HCT116 (cell line): ENCODE data around the gene SEMA5A. TPM values are rescaled to one million over a fixed set of nuclear protein-coding genes. Genes with fewer than 3 reads are reported as not detected.

Experiments
- ATAC-seq: fragments of 200-7000 bp; cut with Tn5 transposase; 2 replicates; pipeline ENCODE4 v1.9.1; 2020; ENCODE audit warnings: mild to moderate bottlenecking, moderate library complexity
- BruUV-seq: library from RNA; stranded (reverse); fragments of 400-500 nt; replicated peaks from 2 replicates; lab custom pipeline; 2021; lab: Mats Ljungman, UMichigan
- CTCF ChIA-PET: fragments of 300-600 bp; sonication (Branson Sonifier 250); formaldehyde crosslinking; loops from one replicate; lab custom pipeline; 2021; ENCODE audit warnings: antibody characterized with exemption; lab: Charles Lee
- POLR2A ChIA-PET: fragments of 300-600, 350-600 bp; sonication (Branson Sonifier 250); formaldehyde crosslinking; loops from one replicate; lab custom pipeline; 2021; ENCODE audit warnings: antibody characterized with exemption; lab: Charles Lee
- RAD21 ChIA-PET, 2 experiments: fragments of 300-600 bp; sonication (Branson Sonifier 250); formaldehyde crosslinking; loops; one replicate each; lab custom pipeline; 2023; ENCODE audit warnings: low total read pairs in 2 of 2; ENCODE audit not compliant: uncharacterized antibody in 2 of 2, unreplicated experiment in 2 of 2, low non-redundant PET in 1 of 2; lab: Charles Lee
- DNase-seq: peaks from one replicate; pipeline ENCODE4 v3.0.0-alpha.2; 2010; ENCODE audit warnings: low read depth, low spot score
- H2AFZ ChIP-seq: fragments of 200-600 bp; shearing (Covaris generic), sonication (generic); 2 replicates; pipeline ENCODE4 v1.6.1; 2017; ENCODE audit warnings: low read depth, mixed run types, mixed read lengths, antibody characterized with exemption, low read length; ENCODE audit not compliant: poor library complexity, severe bottlenecking
- H3K27ac ChIP-seq: 2 replicates; pipeline ENCODE4 v1.5.1; 2012; ENCODE audit warnings: low read depth, low read length
- H3K27me3 ChIP-seq: fragments of 200-600 bp; sonication (generic); 2 replicates; pipeline ENCODE4 v1.6.1; 2016; ENCODE audit warnings: mixed run types, low read length, mixed read lengths; ENCODE audit not compliant: insufficient read depth
- H3K36me3 ChIP-seq, 2 experiments: fragments of 200-500 bp in 1 of 2; fragments of 200-600 bp in 1 of 2; sonication (Bioruptor generic) in 1 of 2; sonication (generic) in 1 of 2; 2 replicates each; pipeline versions ENCODE4 v1.5.1 to v1.6.1; 2014 to 2016; ENCODE audit warnings: low read length in 2 of 2, inconsistent platforms in 1 of 2, mixed read lengths in 1 of 2, mixed run types in 1 of 2; ENCODE audit not compliant: insufficient read depth in 2 of 2, control insufficient read depth in 1 of 2
- H3K4me1 ChIP-seq, 2 experiments: fragments of 200-600 bp in 1 of 2; sonication (generic) in 1 of 2; 2 replicates each; pipeline versions ENCODE4 v1.5.1 to v1.6.1; 2012 to 2017; ENCODE audit warnings: low read length in 2 of 2, inconsistent platforms in 1 of 2, mild to moderate bottlenecking in 1 of 2, mixed read lengths in 1 of 2, mixed run types in 1 of 2, moderate library complexity in 1 of 2; ENCODE audit not compliant: insufficient read depth in 2 of 2, control insufficient read depth in 1 of 2
- H3K4me2 ChIP-seq: fragments of 200-600 bp; sonication (generic); 2 replicates; pipeline ENCODE4 v1.6.1; 2017; ENCODE audit warnings: mixed run types, low read length, mixed read lengths
- H3K4me3 ChIP-seq, 2 experiments: fragments of 200-600 bp in 1 of 2; sonication (generic) in 1 of 2; replicated peaks in 1 of 2; 2 replicates each; pipeline ENCODE4 v1.5.1; 2011 to 2016; ENCODE audit warnings: low read length in 2 of 2, control low read depth in 1 of 2, low read depth in 1 of 2, mild to moderate bottlenecking in 1 of 2, mixed read lengths in 1 of 2, mixed run types in 1 of 2
- H3K79me2 ChIP-seq: fragments of 200-600 bp; sonication (generic); 2 replicates; pipeline ENCODE4 v1.6.1; 2017; ENCODE audit warnings: mild to moderate bottlenecking, mixed run types, low read length, moderate library complexity, mixed read lengths; ENCODE audit not compliant: insufficient read depth
- H3K9ac ChIP-seq: fragments of 200-600 bp; sonication (generic); 2 replicates; pipeline ENCODE4 v1.6.1; 2016; ENCODE audit warnings: low read length, mixed read lengths
- H3K9me2 ChIP-seq: fragments of 200-600 bp; sonication (generic), shearing (Covaris generic); 2 replicates; pipeline ENCODE4 v1.6.1; 2017; ENCODE audit warnings: mixed run types, mild to moderate bottlenecking, moderate library complexity; ENCODE audit not compliant: insufficient read depth
- H3K9me3 ChIP-seq, 2 experiments: fragments of 200-500 bp in 1 of 2; fragments of 200-600 bp in 1 of 2; sonication (Bioruptor generic) in 1 of 2; sonication (generic) in 1 of 2; 2 replicates each; pipeline ENCODE4 v1.6.1; 2014 to 2017; ENCODE audit warnings: low read length in 2 of 2, mixed read lengths in 2 of 2, inconsistent platforms in 1 of 2, low read depth in 1 of 2, mild to moderate bottlenecking in 1 of 2, mixed run types in 1 of 2, moderate library complexity in 1 of 2; ENCODE audit not compliant: control insufficient read depth in 1 of 2, insufficient read depth in 1 of 2
- H4K20me1 ChIP-seq: fragments of 200-600 bp; sonication (generic), shearing (Covaris generic); 2 replicates; pipeline ENCODE4 v1.6.1; 2017; ENCODE audit warnings: mixed run types, mild to moderate bottlenecking, moderate library complexity; ENCODE audit not compliant: insufficient read depth
- ATF3 ChIP-seq: IDR thresholded peaks from 2 replicates; pipeline ENCODE4 v1.6.1; 2012
- CBX3 ChIP-seq: IDR thresholded peaks from 2 replicates; pipeline ENCODE4 v1.6.1; 2012; ENCODE audit warnings: low read depth
- CEBPB ChIP-seq: IDR thresholded peaks from 2 replicates; pipeline ENCODE4 v1.6.1; 2012; ENCODE audit warnings: low read depth
- EGR1 ChIP-seq: IDR thresholded peaks from 2 replicates; pipeline ENCODE4 v1.6.1; 2012; ENCODE audit warnings: low read depth
- EZH2 ChIP-seq: fragments of 200-600 bp; sonication (generic); IDR thresholded peaks from 2 replicates; pipeline ENCODE4 v1.6.1; 2017; ENCODE audit warnings: antibody characterized with exemption, mixed run types
- EZH2phosphoT487 ChIP-seq: fragments of 200-600 bp; IDR thresholded peaks from 2 replicates; pipeline ENCODE4 v1.6.1; 2018; ENCODE audit warnings: antibody characterized with exemption, borderline replicate concordance
- FOSL1 ChIP-seq: IDR thresholded peaks from 2 replicates; pipeline ENCODE4 v1.6.1; 2012; ENCODE audit warnings: low read depth
- JUND ChIP-seq: IDR thresholded peaks from 2 replicates; pipeline ENCODE4 v1.6.1; 2012
- MAX ChIP-seq: IDR thresholded peaks from 2 replicates; pipeline ENCODE4 v1.6.1; 2012
- POLR2A ChIP-seq: IDR thresholded peaks from 2 replicates; pipeline ENCODE4 v1.7.0; 2011; ENCODE audit warnings: borderline replicate concordance; ENCODE audit not compliant: insufficient read depth, insufficient read length; ENCODE audit errors: extremely low read depth
- POLR2AphosphoS5 ChIP-seq: IDR thresholded peaks from 2 replicates; pipeline ENCODE4 v1.6.1; 2011; ENCODE audit warnings: mild to moderate bottlenecking, low read depth, low read length, moderate library complexity
- RAD21 ChIP-seq: IDR thresholded peaks from 2 replicates; pipeline ENCODE4 v1.6.1; 2012; ENCODE audit warnings: low read depth, mild to moderate bottlenecking
- REST ChIP-seq: IDR thresholded peaks from 2 replicates; pipeline ENCODE4 v1.6.1; 2012; ENCODE audit warnings: low read depth
- SP1 ChIP-seq: IDR thresholded peaks from 2 replicates; pipeline ENCODE4 v1.6.1; 2012; ENCODE audit warnings: low read depth
- SRF ChIP-seq: IDR thresholded peaks from 2 replicates; pipeline ENCODE4 v1.6.1; 2012; ENCODE audit warnings: low read depth
- TCF7L2 ChIP-seq: IDR thresholded peaks from 2 replicates; pipeline ENCODE4 v1.7.0; 2011; ENCODE audit warnings: borderline replicate concordance, inconsistent platforms; ENCODE audit not compliant: insufficient read depth, insufficient read length; ENCODE audit errors: extremely low read depth
- YY1 ChIP-seq: IDR thresholded peaks from 2 replicates; pipeline ENCODE4 v1.6.1; 2011; ENCODE audit warnings: low read length, low read depth, moderate library complexity, mild to moderate bottlenecking; ENCODE audit not compliant: insufficient replicate concordance; ENCODE audit errors: extremely low read depth
- ZBTB33 ChIP-seq: IDR thresholded peaks from 2 replicates; pipeline ENCODE4 v1.6.1; 2011; ENCODE audit warnings: mild to moderate bottlenecking, low read length, moderate library complexity; ENCODE audit not compliant: insufficient replicate concordance; ENCODE audit errors: extremely low read depth
- ZFX ChIP-seq: fragments of 450-650 bp; IDR thresholded peaks from 2 replicates; pipeline ENCODE4 v1.6.1; 2017
- intact Hi-C: fragments of 100-400 bp; cut with micrococcal nuclease; formaldehyde crosslinking; loops from 2 replicates; pipeline ENCODE4 v1.10.0; 2022
- total RNA-seq: library from RNA; stranded (reverse); gene quantifications from one replicate; pipeline ENCODE4 v1.2.1, GENCODE V29; 2021; ENCODE audit not compliant: unreplicated experiment

Gene SEMA5A
- total RNA-seq, 1 experiment from 2014 or later = 0.02 TPM

GRCh38 chr5:9423571-9423970, 122.3 kb downstream of the SEMA5A start:
- RAD21 ChIA-PET = no interaction called here
- no peak overlapping the region for H2AFZ ChIP-seq
- BruUV-seq = no TSS peak
- intact Hi-C loops = no loop called here
- H3K9me3 ChIP-seq = peaks cover 0 to 40% of the 10 kb centered on the region in 2 experiments; a peak in 2 of 4 replicates
- H3K27me3 ChIP-seq = no peaks in the 10 kb centered on the region
- H4K20me1 ChIP-seq = no peaks in the 10 kb centered on the region
- H3K36me3 ChIP-seq = no peaks in the 10 kb centered on the region
- ATAC-seq (no peak), DNase-seq (no peak)
- no peak overlapping the region for H3K4me2 ChIP-seq
- H3K4me3 ChIP-seq = no peak overlapping the region
- no peaks in the 10 kb centered on the region for H3K79me2 ChIP-seq
- no peak overlapping the region for H3K27ac ChIP-seq
- CTCF ChIA-PET = no interaction called here
- no peak overlapping the region for H3K9ac ChIP-seq
- no peaks in the 10 kb centered on the region for H3K9me2 ChIP-seq
- TF ChIP-seq ATF3 (no peak), ZFX (no peak), SP1 (no peak), POLR2AphosphoS5 (no peak), JUND (no peak), TCF7L2 (no peak), FOSL1 (no peak), REST (no peak), ZBTB33 (no peak), RAD21 (no peak), CBX3 (no peak), MAX (no peak), CEBPB (no peak), SRF (no peak), POLR2A (no peak), EGR1 (no peak), EZH2 (no peak), EZH2phosphoT487 (no peak), YY1 (no peak)
- TF ChIP-seq, all 23 proteins: peak for 0
- no peaks in the 10 kb centered on the region for H3K4me1 ChIP-seq
- POLR2A ChIA-PET = no interaction called here
